Stimulated activated CD4-positive, alpha-beta T cell treated with anti-CD3 and anti-CD28 coated beads, TNF-alpha, amount 100 ng/mL, for 4 hours (primary cell): Measurements from ENCODE around the gene GALNT10.

ENCODE experiments used
- DNase-seq, 3 experiments: peaks; one replicate each; pipeline ENCODE4 v3.0.0-alpha.2; 2020; ENCODE audit warnings: low read depth in 3 of 3

Gene GALNT10

GRCh38 chr5:154320224-154321089 lies 129.9 kb downstream of the GALNT10 start:
- DNase-seq: no peak

DNA sequence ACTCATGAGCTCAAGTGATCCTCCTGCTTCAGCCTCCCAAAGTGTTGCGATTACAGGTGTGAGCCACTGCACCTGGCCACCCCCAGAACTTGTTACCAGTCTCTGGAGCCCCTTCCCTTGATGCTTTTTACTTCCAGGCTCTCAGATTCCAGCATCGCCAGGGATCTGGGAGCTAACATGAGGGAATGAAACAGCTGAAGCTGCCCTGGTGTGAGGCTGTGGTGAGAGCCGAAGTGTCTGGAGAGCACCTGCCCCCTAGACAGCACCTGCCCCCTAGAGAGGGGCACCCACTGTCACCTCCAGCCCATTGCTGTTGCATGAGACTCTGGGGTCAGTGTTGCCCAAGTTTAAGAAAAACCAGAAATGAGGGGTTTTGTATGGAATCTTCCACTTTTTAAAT lies 131.0 kb downstream of the GALNT10 start:
- DNase-seq: no peak

GRCh38 chr5:154324033-154324432 lies 133.5 kb downstream of the GALNT10 start:
- DNase-seq: no peak

DNA sequence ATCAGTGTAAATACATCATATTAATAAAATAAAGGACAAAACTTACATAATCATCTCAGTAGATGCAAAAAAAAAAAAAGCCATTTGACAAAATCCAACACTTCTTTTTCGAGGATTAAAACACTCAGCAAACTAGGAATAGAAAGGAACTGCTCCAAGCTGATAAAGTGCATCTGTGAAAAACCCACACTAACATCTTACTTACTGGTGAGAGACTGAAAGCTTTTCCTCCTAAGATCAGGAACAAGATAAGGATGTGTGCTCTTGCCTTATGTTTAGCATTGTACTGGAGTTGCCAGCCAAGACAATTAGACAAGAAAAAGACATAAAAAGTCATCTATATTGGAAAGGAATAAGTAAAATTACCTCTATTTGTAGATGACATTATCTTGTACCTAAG lies 135.0 kb downstream of the GALNT10 start:
- no peak for DNase-seq

GRCh38 chr5:154329062-154329461 lies 138.5 kb downstream of the GALNT10 start:
- DNase-seq: no peak

DNA sequence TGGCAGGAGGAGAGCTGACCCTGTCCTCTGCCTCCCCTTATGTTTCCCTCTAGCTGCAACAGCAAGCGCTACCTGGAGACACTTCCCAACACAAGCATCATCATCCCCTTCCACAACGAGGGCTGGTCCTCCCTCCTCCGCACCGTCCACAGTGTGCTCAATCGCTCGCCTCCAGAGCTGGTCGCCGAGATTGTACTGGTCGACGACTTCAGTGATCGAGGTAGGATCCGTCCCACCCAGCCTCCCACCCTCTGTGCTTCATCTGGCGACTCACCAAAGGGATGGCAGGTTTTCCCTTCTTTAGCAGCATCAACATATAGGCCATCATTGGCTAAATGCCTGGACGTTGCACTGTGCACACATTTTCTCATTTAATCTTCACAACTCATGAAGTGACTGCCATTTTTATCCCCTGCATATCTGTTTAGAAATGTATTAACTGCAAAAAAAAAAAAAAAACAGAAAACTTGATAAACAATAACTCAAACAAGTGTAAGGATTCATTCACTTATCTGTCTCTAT lies 139.0 kb downstream of the GALNT10 start:
- no peak for DNase-seq

GRCh38 chr5:154330097-154330667 lies 139.6 kb downstream of the GALNT10 start:
- no peak for DNase-seq

DNA sequence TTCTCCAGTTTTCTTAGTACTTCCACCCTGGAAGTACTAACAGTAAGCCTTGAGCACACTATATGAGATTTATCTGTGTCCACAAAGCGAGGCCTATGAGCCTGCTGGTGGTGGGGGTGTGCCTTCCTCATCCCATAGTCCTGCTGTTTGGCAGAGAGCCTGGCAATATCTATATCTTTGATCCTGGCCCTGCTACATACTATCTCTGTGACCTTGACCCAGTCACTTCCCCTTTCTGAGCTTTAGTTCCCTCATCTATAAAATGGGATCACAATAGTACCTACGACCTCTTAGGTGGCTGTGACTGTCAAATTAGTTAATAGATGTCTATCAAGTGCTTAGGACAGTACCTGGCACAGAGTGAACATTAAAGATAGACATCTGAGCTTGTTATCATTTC lies 140.7 kb downstream of the GALNT10 start:
- DNase-seq: no peak

DNA sequence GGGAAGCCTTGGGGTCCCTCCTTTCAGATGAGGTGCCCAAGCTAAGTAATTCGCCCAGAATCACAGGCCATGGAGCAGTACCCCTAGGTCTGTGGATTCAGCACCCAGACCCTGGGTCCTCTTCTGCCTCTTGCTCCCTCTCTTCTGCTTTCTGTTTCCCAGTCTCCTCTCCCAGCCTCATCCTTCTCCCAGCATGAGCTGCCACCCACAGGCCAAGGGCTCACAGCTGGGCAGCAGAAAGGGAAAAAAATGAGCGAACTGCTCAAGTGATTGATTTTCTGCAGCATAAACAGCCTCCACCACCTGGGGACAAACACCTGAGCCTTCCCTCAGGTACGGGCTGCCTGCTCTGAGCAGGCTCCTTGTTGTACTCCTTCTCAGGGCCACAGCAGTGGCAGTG lies 141.4 kb downstream of the GALNT10 start:
- DNase-seq: no peak

DNA sequence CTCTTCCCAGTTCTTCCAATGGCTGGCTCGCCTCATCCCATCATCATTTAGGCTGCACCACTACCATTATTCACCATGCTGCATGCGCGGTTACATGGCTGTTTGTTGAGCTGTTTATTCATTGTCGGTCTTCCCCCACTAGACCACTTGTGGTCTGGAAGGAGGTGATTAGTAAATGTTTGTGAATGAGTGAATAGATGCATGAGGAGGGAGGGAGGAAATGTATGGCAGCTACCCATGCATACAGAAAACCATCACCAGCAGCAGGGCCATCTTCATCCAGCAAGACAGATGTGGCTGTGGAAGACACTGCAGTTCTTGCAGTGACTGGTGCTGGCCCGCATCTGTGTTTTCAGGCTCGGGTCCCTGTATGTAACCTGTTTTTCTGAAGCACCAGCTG lies 141.9 kb downstream of the GALNT10 start:
- no peak for DNase-seq

GRCh38 chr5:154333016-154333415 lies 142.5 kb downstream of the GALNT10 start:
- no peak for DNase-seq

DNA sequence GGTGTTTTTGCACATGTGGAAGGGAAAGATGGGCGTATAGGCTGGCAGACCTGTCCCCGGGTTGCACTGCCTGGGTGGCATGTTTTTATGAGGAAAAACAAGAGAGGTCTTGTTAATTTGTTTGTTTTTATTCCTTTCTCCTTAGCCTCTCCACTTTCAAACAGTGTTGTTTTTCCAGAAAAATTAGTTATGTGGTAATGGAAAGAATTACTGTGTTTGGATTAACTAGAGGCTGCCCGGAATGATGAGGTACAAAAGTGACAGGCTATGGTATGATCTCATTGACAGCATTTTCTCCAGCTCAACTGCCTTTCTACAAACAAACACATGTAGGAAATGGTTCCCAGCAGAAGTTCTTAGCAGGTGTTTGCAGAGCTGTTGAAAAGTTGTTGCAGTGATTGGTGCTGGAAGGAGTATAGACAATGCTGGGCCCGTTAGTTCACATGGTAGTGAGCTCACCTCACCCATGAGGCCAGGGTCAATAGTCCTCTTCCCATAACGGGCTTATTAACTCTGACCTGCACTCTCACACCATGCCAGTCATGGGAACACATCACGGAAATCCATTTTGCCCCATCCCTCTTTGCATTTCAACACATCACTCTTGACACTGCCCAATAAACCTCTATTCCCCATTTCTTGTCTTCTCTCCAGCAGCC lies 144.0 kb downstream of the GALNT10 start:
- DNase-seq: no peak

GRCh38 chr5:154335065-154335448 lies 144.5 kb downstream of the GALNT10 start:
- no peak for DNase-seq

GRCh38 chr5:154341620-154342019 lies 151.1 kb downstream of the GALNT10 start:
- no peak for DNase-seq

- no peak for DNase-seq
These were observed 151.7 kb downstream of the GALNT10 start for GRCh38 chr5:154342211-154342610.

DNA sequence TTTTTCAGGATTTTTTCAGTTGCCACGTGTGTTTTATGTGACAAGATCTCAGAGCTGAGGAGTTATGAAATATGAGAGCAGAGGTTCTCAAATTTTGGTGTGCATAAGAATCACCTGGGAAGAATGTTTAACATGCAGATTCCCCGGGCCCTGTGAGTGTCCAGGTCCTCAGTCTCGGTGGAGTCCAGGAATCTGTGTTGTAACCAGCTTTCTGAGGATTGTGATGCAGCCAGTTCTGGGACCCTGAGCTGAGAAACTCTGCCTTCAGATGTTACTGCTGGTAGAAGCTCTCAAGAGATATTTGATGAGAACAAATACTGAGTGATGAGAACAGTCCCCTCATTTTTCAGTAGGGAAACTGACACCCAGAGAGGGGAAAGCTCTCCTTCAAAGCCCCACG lies 152.4 kb downstream of the GALNT10 start:
- DNase-seq: no peak

- DNase-seq: no peak
These were observed 153.9 kb downstream of the GALNT10 start for GRCh38 chr5:154344461-154344860.

- no peak for DNase-seq
These were observed 154.9 kb downstream of the GALNT10 start for GRCh38 chr5:154345255-154345952.

DNA sequence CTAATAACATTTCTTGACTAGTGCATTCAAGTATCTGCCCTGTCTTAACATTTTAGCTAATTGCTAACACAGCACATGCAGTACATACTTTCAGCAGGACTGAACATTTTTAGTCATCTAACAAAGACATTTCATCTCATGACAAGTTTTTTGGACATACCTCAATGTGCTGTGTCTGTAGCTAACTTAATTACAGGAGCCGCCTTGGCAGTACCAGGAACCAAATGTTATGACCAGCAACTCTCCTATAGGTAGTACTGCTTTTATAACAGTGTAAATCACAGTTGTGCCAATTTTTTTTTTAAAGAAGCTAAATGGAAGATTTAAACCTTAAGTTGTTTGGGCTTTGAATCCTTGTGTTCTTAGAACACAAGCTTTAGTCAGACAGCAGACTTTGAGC lies 155.9 kb downstream of the GALNT10 start:
- no peak for DNase-seq

DNA sequence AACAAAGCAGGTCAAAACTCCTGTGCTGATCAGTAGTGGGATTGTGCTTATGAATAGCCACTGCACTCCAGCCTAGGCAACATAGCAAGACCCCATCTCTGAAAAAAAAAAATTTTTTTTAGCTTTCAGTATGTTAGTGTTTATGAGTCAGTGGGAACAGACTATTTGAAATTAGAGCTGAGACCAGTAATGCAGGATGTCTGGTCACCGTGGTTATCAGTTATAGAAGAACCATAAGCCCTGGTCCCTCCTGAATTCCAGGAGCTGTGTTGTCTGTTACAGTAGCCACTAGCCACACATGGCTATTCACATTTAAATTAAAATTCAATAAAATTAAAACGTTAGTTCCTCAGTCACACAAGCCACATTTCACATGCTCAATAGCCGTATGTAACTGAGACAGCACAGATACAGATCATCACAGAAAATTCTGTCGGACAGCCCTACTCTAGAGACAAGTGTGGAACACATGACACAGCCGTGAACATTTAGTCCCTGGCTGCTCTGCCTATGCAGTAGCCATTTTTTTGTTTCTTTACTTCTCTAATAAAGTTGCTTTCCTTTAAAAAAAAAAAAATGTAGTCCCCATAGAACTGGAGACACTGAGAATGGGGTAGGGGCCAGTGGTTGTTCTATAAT lies 159.2 kb downstream of the GALNT10 start:
- no peak for DNase-seq

GRCh38 chr5:154351141-154351540 lies 160.6 kb downstream of the GALNT10 start:
- no peak for DNase-seq

GRCh38 chr5:154351566-154351965 lies 161.0 kb downstream of the GALNT10 start:
- DNase-seq: no peak
